Activated T-helper 1 cell treated with anti-CD3 and anti-CD28 coated beads, Interleukin-12 subunit alpha, Interleukin-12 subunit beta, Interleukin-2, Interleukin-4 antibody, amounts not matched to agents 30 ng/mL and 10 ng/mL and 1 ng/mL, durations not matched to agents 14 hours and 24 hours and 36 hours (primary cell): ENCODE results near the gene TCF4. TPM values are rescaled to one million over a fixed set of nuclear protein-coding genes. Genes with fewer than 3 reads are reported as not detected.

Experiments used
- DNase-seq: peaks from one replicate; pipeline ENCODE4 v3.0.0; 2021; ENCODE audit warnings: low spot score
- H3K27ac Mint-ChIP-seq: one replicate; pipeline ENCODE4 v1.8.0; 2021; ENCODE audit warnings: mild to moderate bottlenecking, mixed read lengths
- H3K27me3 Mint-ChIP-seq: one replicate; pipeline ENCODE4 v1.8.0; 2022; ENCODE audit warnings: mild to moderate bottlenecking, moderate library complexity, mixed read lengths; ENCODE audit not compliant: insufficient read depth
- H3K36me3 Mint-ChIP-seq: one replicate; pipeline ENCODE4 v1.8.0; 2021; ENCODE audit warnings: low read depth, mixed read lengths
- H3K4me1 Mint-ChIP-seq: one replicate; pipeline ENCODE4 v1.8.0; 2021; ENCODE audit warnings: low read depth, mixed read lengths
- H3K4me3 Mint-ChIP-seq: one replicate; pipeline ENCODE4 v1.8.0; 2021; ENCODE audit warnings: mild to moderate bottlenecking, moderate library complexity, mixed read lengths
- H3K9me3 Mint-ChIP-seq: one replicate; pipeline ENCODE4 v1.8.0; 2021; ENCODE audit warnings: mixed read lengths
- intact Hi-C: fragments of 100-400 bp; cut with micrococcal nuclease; formaldehyde crosslinking; loops from one replicate; pipeline ENCODE4 v1.15.1; 2024
- total RNA-seq: library from RNA; stranded (reverse); gene quantifications from 2 replicates; pipeline ENCODE4 v1.2.3, GENCODE V29; 2022

Gene TCF4
- total RNA-seq, 1 donor from 2014 or later = 1.8 TPM

DNA sequence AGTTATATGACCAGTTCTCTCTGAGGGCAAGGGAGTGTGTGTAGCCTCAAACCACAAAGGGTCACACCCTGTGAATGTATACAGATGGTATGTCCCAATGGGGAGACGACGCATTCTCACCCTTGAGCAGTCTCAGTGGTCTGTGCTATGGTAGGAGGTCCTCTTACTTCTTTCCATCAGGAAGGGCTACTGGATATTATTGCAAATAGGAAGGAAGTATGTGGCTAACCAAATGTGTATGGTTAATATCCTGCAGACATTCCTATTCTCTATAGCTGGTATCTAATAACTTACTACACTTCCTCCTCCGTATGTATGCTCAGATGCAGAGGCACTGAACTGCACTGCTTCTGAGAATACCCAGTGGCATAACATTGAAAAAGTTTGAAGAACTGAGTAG is 322.0 kb downstream of the TCF4 start:
- no peaks in the 10 kb centered on the region for H3K4me1 Mint-ChIP-seq
- intact Hi-C loops = no loop called here
- no peaks in the 10 kb centered on the region for H3K36me3 Mint-ChIP-seq
- no peak for DNase-seq
- H3K9me3 Mint-ChIP-seq = no peaks in the 10 kb centered on the region
- no peaks in the 10 kb centered on the region for H3K27me3 Mint-ChIP-seq
- no peak overlapping the region for H3K4me3 Mint-ChIP-seq
- no peak overlapping the region for H3K27ac Mint-ChIP-seq

DNA sequence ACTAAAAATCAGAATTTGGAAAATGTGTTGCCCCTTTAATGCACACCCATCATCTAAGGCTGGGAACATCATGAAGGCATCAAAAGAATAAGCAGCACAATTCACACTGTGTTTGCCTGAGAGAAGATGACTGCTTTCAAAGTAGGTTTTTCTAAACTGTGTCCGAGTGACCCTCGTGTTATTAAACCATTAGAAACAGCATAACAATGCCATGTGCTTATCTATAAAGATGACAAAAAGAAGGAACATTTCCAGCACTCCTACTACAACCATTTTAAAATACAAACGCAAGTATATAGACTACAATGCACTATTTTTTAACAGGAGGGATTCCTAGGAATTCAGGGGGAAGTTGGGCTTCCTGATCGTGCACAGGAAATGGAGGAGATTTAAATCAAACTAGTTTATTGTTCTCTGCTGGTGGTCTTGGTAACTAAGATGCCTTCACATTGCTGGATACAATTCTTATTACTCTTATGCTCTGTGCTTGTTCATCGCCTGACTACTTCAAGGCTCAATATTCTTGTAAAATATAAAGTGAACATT is 322.8 kb downstream of the TCF4 start:
- intact Hi-C loops = no loop called here
- no peaks in the 10 kb centered on the region for H3K27me3 Mint-ChIP-seq

DNA sequence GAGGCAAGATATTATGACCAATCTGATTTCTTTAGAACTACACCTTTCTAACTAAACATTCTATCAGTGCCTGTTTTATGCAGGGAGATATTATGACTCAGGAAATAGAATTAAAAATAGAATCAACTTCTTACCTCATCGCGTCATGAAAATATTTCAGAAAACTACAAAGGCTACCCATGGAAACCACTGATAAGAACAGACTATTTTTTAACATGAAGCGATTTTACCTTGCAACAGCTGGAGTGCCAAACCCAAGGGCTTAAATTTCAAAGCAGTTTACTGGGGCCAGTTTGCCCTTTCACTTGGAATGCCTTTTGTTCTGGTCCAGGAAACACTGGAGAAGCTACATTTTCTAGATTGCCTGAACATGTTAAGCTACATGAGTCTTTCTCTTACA is 323.9 kb downstream of the TCF4 start:
- H3K27ac Mint-ChIP-seq = no peak overlapping the region

More for the DNA sequence above, 322.8 kb downstream of the TCF4 start:
- Mint-ChIP-seq H3K4me1 (no peaks in the 10 kb centered on the region), H3K27ac (no peak overlapping the region), H3K4me3 (no peak overlapping the region), H3K36me3 (no peaks in the 10 kb centered on the region), H3K9me3 (no peaks in the 10 kb centered on the region)
- no peak for DNase-seq

DNA sequence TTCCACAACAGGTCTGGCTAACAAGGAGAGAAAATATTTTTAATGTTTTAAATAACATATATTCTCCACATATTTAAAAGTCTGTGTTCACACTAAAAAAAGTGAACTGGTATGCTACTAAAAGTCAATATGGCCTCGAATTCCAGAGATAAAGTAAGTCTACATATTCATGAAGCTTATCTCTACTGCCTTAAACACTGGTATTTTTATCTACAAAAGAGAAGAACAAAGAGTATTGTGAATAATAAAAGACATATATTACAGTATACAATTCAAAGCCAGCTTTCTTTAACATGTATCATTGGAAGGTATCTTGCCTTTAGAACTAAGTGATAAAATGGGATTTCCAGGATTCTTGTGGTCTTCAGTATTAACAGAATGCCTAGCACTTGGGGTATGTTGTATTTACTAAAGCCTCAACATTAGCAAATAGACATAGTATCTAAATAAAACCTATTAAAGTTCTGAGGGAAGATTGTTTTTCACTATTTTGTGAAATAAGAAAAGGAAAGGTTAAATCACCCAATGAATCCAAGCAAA is 325.9 kb downstream of the TCF4 start:
- intact Hi-C loops = no loop called here
- Mint-ChIP-seq H3K27ac (no peak overlapping the region), H3K36me3 (no peaks in the 10 kb centered on the region), H3K27me3 (no peaks in the 10 kb centered on the region), H3K4me3 (no peak overlapping the region), H3K9me3 (no peaks in the 10 kb centered on the region), H3K4me1 (no peaks in the 10 kb centered on the region)
- DNase-seq = no peak

More for the DNA sequence above, 323.9 kb downstream of the TCF4 start:
- no peaks in the 10 kb centered on the region for H3K36me3 Mint-ChIP-seq
- intact Hi-C loops = no loop called here
- H3K4me3 Mint-ChIP-seq = no peak overlapping the region
- H3K27me3 Mint-ChIP-seq = no peaks in the 10 kb centered on the region
- no peak for DNase-seq
- no peaks in the 10 kb centered on the region for H3K9me3 Mint-ChIP-seq
- H3K4me1 Mint-ChIP-seq = no peaks in the 10 kb centered on the region

DNA sequence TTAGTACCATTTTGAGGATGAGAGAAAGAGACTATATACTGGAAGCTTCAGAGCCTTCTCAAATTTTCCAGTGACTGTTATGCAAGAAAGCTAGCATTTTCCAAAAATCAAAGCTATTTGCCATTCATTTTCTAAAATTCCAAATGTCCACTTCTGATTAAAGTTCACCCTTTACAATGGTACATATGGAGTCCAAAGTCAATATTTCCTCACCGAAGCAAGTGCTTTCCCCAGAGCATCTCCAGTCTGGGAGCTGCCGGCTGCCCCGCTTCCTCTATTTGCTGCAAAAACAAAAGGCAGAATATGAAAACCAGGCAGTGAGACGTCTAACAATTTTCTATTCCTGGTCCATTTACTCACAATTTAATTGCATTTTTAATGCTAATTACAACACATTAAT is 326.7 kb downstream of the TCF4 start:
- no peak overlapping the region for H3K27ac Mint-ChIP-seq

DNA sequence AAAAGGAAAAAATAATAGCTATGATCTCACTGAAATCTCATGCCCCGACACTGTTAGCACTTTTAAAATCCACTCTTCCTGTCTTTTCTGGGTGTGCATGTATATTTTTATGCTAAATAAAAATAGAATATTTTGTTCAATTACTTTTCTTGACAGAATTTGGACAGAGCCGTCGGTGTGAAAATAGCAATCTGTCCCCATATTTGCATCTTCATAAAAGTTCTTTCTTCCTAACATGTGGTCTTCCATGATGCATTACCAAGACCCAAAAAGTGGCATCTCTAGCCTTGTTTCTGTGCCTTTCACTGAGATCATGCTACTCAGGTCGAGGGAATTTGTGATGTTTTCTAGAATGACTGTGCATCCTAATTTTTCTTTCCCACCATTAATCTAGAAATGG is 329.9 kb downstream of the TCF4 start:
- Mint-ChIP-seq H3K4me1 (no peaks in the 10 kb centered on the region), H3K4me3 (no peak overlapping the region), H3K36me3 (no peaks in the 10 kb centered on the region), H3K9me3 (no peaks in the 10 kb centered on the region), H3K27me3 (no peaks in the 10 kb centered on the region), H3K27ac (no peak overlapping the region)
- intact Hi-C loops = no loop called here
- no peak for DNase-seq

More for the DNA sequence above, 326.7 kb downstream of the TCF4 start:
- intact Hi-C loops = no loop called here
- H3K4me3 Mint-ChIP-seq = no peak overlapping the region
- H3K4me1 Mint-ChIP-seq = no peaks in the 10 kb centered on the region
- no peaks in the 10 kb centered on the region for H3K9me3 Mint-ChIP-seq
- no peaks in the 10 kb centered on the region for H3K27me3 Mint-ChIP-seq
- no peaks in the 10 kb centered on the region for H3K36me3 Mint-ChIP-seq
- no peak for DNase-seq

DNA sequence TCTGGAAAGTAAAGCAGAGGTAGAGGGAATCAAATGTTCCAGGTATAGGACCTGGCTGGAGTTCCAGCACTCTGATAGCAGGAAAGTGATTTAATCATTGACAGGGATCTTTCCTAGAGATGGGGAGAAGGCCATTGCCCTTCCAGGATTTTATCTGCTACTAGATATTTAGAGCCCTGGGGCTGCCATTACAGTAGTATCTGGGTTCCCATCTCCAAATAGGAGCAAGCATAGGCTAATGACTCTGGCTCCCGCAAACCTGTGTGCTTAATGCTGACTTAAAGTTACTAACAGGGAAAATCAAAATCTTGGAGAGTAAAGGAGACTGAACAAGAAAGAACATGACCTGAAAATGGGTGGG is 331.1 kb downstream of the TCF4 start:
- Mint-ChIP-seq H3K9me3 (no peaks in the 10 kb centered on the region), H3K27ac (no peak overlapping the region), H3K36me3 (no peaks in the 10 kb centered on the region), H3K4me3 (no peak overlapping the region), H3K4me1 (no peaks in the 10 kb centered on the region), H3K27me3 (no peaks in the 10 kb centered on the region)
- intact Hi-C loops = no loop called here
- DNase-seq = no peak

DNA sequence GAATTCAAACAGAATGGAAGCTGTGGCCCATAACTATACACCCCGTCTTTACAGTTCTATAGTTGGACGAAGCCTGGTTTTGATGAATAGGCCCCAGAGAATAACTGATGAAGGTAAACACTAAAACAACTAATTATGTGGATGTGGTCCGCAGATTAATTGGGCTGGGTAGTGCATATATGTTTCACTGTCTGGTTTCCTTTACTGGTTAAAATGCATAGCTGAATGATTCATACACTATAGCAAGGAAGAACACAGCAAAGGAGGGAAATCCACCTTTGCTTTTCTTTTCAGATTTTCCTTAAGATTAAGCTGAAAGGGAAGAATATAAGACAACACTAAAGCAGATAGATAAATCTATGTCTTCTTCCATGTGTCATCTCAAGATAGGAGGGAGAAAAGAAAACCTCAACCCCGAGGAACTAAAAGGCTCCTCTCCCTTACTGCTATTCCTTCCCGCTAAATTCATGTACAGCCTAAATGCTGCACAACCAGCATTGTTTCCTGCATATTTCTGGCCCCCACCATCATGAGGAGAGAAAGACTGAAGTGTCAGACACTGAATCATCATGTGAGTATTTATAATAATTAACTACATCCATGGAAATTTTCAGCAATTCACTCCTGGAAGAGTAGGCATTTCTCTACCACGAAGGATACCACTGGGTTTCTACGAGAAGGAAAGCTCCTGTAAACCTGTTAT is 331.6 kb downstream of the TCF4 start:
- no peaks in the 10 kb centered on the region for H3K36me3 Mint-ChIP-seq
- no peak overlapping the region for H3K27ac Mint-ChIP-seq
- no peaks in the 10 kb centered on the region for H3K4me1 Mint-ChIP-seq
- no peaks in the 10 kb centered on the region for H3K9me3 Mint-ChIP-seq
- no peak overlapping the region for H3K4me3 Mint-ChIP-seq
- intact Hi-C loops = no loop called here
- no peak for DNase-seq
- no peaks in the 10 kb centered on the region for H3K27me3 Mint-ChIP-seq

DNA sequence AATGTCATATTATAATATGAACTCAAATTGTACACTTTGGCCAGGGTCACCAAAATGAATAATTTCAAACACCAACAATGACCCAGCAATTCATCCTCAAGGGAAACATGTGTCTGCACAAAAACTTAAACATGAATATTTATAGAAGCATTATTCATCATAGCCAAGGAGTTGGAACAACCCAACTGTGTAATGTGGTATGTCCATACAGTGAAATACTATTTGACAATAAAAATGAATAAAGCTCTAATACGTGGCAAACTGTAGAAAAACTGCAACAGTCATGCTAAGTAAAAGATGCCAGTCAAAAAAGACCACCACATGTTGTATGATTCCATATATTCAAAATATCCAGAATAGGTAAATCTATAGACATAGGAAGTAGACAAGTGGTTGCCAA is 334.2 kb downstream of the TCF4 start:
- no peak for DNase-seq
- no peaks in the 10 kb centered on the region for H3K27me3 Mint-ChIP-seq

DNA sequence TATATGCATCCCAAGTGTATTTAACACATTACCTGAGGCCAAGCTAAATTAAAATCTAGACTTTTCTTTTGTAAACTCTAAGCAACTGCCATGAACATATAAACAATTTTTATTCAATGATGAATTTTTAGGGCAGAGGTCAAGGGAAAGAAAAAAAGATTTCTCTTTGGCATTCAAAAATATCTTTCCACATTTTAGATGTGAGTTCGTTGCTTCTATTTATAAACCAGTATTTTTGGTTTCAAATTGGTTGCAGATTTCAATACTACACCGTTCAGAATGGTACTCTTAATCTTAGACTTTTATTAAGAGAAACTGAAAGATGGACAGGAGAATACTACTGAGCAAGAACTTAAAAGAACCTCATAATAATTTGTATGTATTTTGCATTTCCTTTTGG is 335.1 kb downstream of the TCF4 start:
- Mint-ChIP-seq H3K27me3 (no peaks in the 10 kb centered on the region), H3K36me3 (no peaks in the 10 kb centered on the region), H3K4me1 (peaks cover 5% of the 10 kb centered on the region), H3K27ac (no peak overlapping the region), H3K4me3 (no peak overlapping the region), H3K9me3 (no peaks in the 10 kb centered on the region)
- intact Hi-C loops = no loop called here
- no peak for DNase-seq

More for the DNA sequence above, 334.2 kb downstream of the TCF4 start:
- H3K36me3 Mint-ChIP-seq = no peaks in the 10 kb centered on the region
- no peak overlapping the region for H3K27ac Mint-ChIP-seq
- no peak overlapping the region for H3K4me3 Mint-ChIP-seq
- H3K9me3 Mint-ChIP-seq = no peaks in the 10 kb centered on the region
- peaks cover 5% of the 10 kb centered on the region for H3K4me1 Mint-ChIP-seq
- intact Hi-C loops = no loop called here

DNA sequence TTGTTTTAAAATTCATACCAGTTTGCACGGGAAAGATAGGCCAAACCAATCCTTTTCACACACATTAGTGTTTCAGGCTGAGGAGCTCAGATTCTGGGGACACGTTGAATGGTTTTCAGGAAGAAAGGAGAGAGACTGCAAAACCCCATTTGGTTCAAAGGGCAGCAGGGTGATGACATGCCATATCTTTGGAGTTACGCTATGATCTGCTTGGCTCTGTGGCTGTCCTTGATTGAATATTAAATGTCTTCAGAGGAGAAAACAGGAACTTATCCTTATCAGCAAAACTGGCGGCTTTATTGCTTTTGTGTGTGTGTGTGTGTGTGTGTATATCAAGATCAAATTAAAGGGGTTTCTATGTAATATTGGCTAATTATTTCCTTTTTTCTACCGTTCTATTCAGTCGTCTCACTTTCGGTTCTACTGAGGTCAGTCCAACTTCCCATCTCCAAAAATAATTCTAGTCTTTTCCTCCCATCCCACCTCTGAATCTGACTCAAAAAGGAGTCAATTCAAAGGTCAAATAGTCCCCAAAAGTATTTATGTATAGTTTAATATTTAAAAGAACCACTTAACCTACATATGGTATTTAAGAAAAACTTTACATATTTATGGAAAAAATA is 335.8 kb downstream of the TCF4 start:
- Mint-ChIP-seq H3K4me3 (no peak overlapping the region), H3K27ac (no peak overlapping the region), H3K36me3 (no peaks in the 10 kb centered on the region), H3K27me3 (no peaks in the 10 kb centered on the region), H3K4me1 (peaks cover 5% of the 10 kb centered on the region), H3K9me3 (no peaks in the 10 kb centered on the region)
- DNase-seq = no peak
- intact Hi-C loops = no loop called here

DNA sequence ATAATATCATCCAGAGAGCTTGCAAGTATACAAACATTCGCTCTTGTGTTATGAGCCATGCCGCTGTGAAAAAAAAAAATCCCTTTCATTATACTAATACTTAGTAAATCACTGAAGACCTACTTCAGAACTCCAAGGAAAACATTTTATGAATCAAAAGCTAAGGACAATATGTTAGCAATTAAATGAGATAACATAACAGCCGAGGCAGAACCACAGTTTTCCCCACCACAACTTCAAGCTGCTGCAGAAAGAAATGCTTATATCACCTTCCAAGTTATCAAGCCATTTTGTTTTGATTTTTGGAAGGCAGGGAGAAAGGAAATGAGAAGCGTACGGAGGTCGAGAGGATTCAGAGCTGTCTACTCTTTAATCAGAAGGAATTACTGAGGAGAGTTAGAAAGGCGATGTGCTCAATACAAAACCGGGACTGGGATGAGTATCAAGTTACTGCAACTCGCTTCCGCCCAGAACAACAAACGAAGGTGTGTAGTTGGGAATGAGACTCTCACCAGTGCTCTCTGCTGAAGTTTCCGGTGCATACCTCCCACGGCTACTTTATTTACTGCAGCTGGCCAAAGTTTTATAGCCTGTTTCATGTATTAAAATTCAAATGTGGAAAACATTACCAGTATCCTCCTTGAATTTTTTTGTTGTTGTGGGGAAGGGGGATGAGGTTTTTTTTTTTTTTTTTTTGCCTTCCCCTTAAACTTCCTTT is 336.6 kb downstream of the TCF4 start:
- intact Hi-C loops = no loop called here
- no peak for DNase-seq
- H3K27me3 Mint-ChIP-seq = no peaks in the 10 kb centered on the region
- no peak overlapping the region for H3K4me3 Mint-ChIP-seq
- peaks cover 5% of the 10 kb centered on the region for H3K4me1 Mint-ChIP-seq
- no peaks in the 10 kb centered on the region for H3K36me3 Mint-ChIP-seq
- no peaks in the 10 kb centered on the region for H3K9me3 Mint-ChIP-seq
- no peak overlapping the region for H3K27ac Mint-ChIP-seq

DNA sequence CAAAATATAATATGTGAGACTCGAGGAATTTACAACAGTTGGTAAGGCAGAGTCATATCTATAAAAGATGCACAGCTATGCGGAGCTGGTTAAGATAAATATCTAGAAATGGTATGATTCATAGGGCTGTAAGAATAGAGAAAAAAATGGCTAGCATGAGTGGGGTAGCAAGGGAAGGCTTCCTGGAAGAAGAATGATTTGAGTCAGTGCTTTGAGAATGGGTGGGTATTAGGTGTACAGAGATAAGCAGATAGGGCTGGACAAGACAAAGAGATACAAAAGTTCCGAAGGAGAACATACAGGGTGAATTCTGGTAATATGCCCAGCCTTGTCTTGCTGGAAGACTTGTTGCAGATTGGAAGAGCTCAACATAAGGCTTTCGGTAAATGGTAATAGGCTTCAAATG is 337.2 kb downstream of the TCF4 start:
- no peak for DNase-seq
- Mint-ChIP-seq H3K4me3 (no peak overlapping the region), H3K27me3 (no peaks in the 10 kb centered on the region), H3K27ac (no peak overlapping the region), H3K9me3 (no peaks in the 10 kb centered on the region), H3K36me3 (no peaks in the 10 kb centered on the region), H3K4me1 (peaks cover 5% of the 10 kb centered on the region)
- intact Hi-C loops = no loop called here
